ENCODE results near the gene SAV1.

Gene SAV1

GRCh38 chr14:50605766-50606165 lies 62.3 kb downstream of the SAV1 start:
- DNase-seq, result no peak

GRCh38 chr14:50603565-50603964 lies 64.5 kb downstream of the SAV1 start:
- no peak for DNase-seq

GRCh38 chr14:50602035-50602434 lies 66.1 kb downstream of the SAV1 start:
- DNase-seq, result no peak

- DNase-seq, result no peak
Measured at GRCh38 chr14:50601394-50601793, 66.7 kb downstream of the SAV1 start.

GRCh38 chr14:50600849-50601248 lies 67.3 kb downstream of the SAV1 start:
- no peak for DNase-seq

GRCh38 chr14:50599700-50600444 lies 68.2 kb downstream of the SAV1 start:
- DNase-seq, result no peak

GRCh38 chr14:50598765-50599164 lies 69.3 kb downstream of the SAV1 start:
- no peak for DNase-seq

- no peak for DNase-seq
Measured at GRCh38 chr14:50594577-50595316, 73.4 kb downstream of the SAV1 start.

- DNase-seq, result no peak
Measured at GRCh38 chr14:50590464-50590863, 77.6 kb downstream of the SAV1 start.

All from stimulated activated naive CD4-positive, alpha-beta T cell treated with Interleukin-2 at 50 U/mL for 16 hours (primary cell).